T-helper 2 cell treated with Interferon-gamma antibody and Interleukin-4, amounts not matched to agents 5 μg/mL and 100 μg/mL, for 36 hours (primary cell): ENCODE measurements around the gene GPR15.

Experiments used
- DNase-seq: peaks from one replicate; pipeline ENCODE4 v3.0.0; 2021; ENCODE audit warnings: low spot score
- H3K27ac Mint-ChIP-seq: one replicate; pipeline ENCODE4 v1.8.0; 2021; ENCODE audit warnings: mild to moderate bottlenecking, mixed read lengths
- H3K27me3 Mint-ChIP-seq: one replicate; pipeline ENCODE4 v1.8.0; 2021; ENCODE audit warnings: low read depth, mixed read lengths
- H3K36me3 Mint-ChIP-seq: one replicate; pipeline ENCODE4 v1.8.0; 2021; ENCODE audit warnings: low read depth, mixed read lengths
- H3K4me1 Mint-ChIP-seq: one replicate; pipeline ENCODE4 v1.8.0; 2021; ENCODE audit warnings: low read depth, mixed read lengths
- H3K4me3 Mint-ChIP-seq: one replicate; pipeline ENCODE4 v1.8.0; 2022; ENCODE audit warnings: mild to moderate bottlenecking, moderate library complexity, mixed read lengths
- H3K9me3 Mint-ChIP-seq: one replicate; pipeline ENCODE4 v1.8.0; 2021; ENCODE audit warnings: mixed read lengths

Gene GPR15

GRCh38 chr3:98573181-98573728 lies 41.5 kb downstream of the GPR15 start:
- Mint-ChIP-seq H3K9me3 (peaks cover 19% of the 10 kb centered on the region), H3K36me3 (peaks cover 51% of the 10 kb centered on the region), H3K4me1 (peaks cover 55% of the 10 kb centered on the region), H3K4me3 (peak overlapping the region; percentile 70), H3K27me3 (no peaks in the 10 kb centered on the region), H3K27ac (peak overlapping the region; percentile 87)
- DNase-seq = no peak

- peak; percentile 50 for DNase-seq
These were observed 42.4 kb downstream of the GPR15 start for GRCh38 chr3:98574132-98574531.

GRCh38 chr3:98577178-98577895 lies 45.6 kb downstream of the GPR15 start:
- no peak overlapping the region for H3K4me3 Mint-ChIP-seq
- H3K36me3 Mint-ChIP-seq = peaks cover 71% of the 10 kb centered on the region
- DNase-seq = no peak
- H3K9me3 Mint-ChIP-seq = peaks cover 5% of the 10 kb centered on the region
- peaks cover 52% of the 10 kb centered on the region for H3K4me1 Mint-ChIP-seq
- no peaks in the 10 kb centered on the region for H3K27me3 Mint-ChIP-seq
- peak overlapping the region; percentile 16 for H3K27ac Mint-ChIP-seq

More at GRCh38 chr3:98574132-98574531, 42.4 kb downstream of the GPR15 start:
- H3K36me3 Mint-ChIP-seq = peaks cover 54% of the 10 kb centered on the region
- peaks cover 12% of the 10 kb centered on the region for H3K9me3 Mint-ChIP-seq
- peaks cover 53% of the 10 kb centered on the region for H3K4me1 Mint-ChIP-seq
- H3K27ac Mint-ChIP-seq = peak overlapping the region; percentile 74
- no peaks in the 10 kb centered on the region for H3K27me3 Mint-ChIP-seq
- H3K4me3 Mint-ChIP-seq = peak overlapping the region; percentile 56

GRCh38 chr3:98580401-98581386 lies 48.9 kb downstream of the GPR15 start:
- H3K4me1 Mint-ChIP-seq = peaks cover 48% of the 10 kb centered on the region
- peaks cover 88% of the 10 kb centered on the region for H3K36me3 Mint-ChIP-seq
- no peaks in the 10 kb centered on the region for H3K27me3 Mint-ChIP-seq
- H3K9me3 Mint-ChIP-seq = peaks cover 5% of the 10 kb centered on the region
- no peak for DNase-seq
- H3K4me3 Mint-ChIP-seq = no peak overlapping the region
- no peak overlapping the region for H3K27ac Mint-ChIP-seq

GRCh38 chr3:98581474-98581873 lies 49.7 kb downstream of the GPR15 start:
- no peak overlapping the region for H3K4me3 Mint-ChIP-seq
- DNase-seq = no peak
- no peak overlapping the region for H3K27ac Mint-ChIP-seq
- H3K36me3 Mint-ChIP-seq = peaks cover 86% of the 10 kb centered on the region
- H3K27me3 Mint-ChIP-seq = no peaks in the 10 kb centered on the region
- no peaks in the 10 kb centered on the region for H3K9me3 Mint-ChIP-seq
- peaks cover 46% of the 10 kb centered on the region for H3K4me1 Mint-ChIP-seq

- DNase-seq = no peak
- H3K36me3 Mint-ChIP-seq = peaks cover 83% of the 10 kb centered on the region
- H3K9me3 Mint-ChIP-seq = no peaks in the 10 kb centered on the region
- no peak overlapping the region for H3K4me3 Mint-ChIP-seq
- H3K4me1 Mint-ChIP-seq = peaks cover 43% of the 10 kb centered on the region
- no peak overlapping the region for H3K27ac Mint-ChIP-seq
- no peaks in the 10 kb centered on the region for H3K27me3 Mint-ChIP-seq
These were observed 50.3 kb downstream of the GPR15 start for GRCh38 chr3:98582042-98582441.

GRCh38 chr3:98583766-98584165 lies 52.0 kb downstream of the GPR15 start:
- Mint-ChIP-seq H3K36me3 (peaks cover 80% of the 10 kb centered on the region), H3K27ac (no peak overlapping the region), H3K27me3 (no peaks in the 10 kb centered on the region), H3K4me1 (peaks cover 39% of the 10 kb centered on the region), H3K9me3 (no peaks in the 10 kb centered on the region), H3K4me3 (no peak overlapping the region)
- DNase-seq = no peak
